ENCODE measurements around the gene GAS7. TPM values are rescaled to one million over a fixed set of nuclear protein-coding genes. Genes with fewer than 3 reads are reported as not detected.

Gene GAS7
- total RNA-seq, 5 donors from 2014 or later (not counting 1 experiment from before 2014, with no cell fraction given), result 0.93 to 10.5 (median 3.8) TPM

DNA sequence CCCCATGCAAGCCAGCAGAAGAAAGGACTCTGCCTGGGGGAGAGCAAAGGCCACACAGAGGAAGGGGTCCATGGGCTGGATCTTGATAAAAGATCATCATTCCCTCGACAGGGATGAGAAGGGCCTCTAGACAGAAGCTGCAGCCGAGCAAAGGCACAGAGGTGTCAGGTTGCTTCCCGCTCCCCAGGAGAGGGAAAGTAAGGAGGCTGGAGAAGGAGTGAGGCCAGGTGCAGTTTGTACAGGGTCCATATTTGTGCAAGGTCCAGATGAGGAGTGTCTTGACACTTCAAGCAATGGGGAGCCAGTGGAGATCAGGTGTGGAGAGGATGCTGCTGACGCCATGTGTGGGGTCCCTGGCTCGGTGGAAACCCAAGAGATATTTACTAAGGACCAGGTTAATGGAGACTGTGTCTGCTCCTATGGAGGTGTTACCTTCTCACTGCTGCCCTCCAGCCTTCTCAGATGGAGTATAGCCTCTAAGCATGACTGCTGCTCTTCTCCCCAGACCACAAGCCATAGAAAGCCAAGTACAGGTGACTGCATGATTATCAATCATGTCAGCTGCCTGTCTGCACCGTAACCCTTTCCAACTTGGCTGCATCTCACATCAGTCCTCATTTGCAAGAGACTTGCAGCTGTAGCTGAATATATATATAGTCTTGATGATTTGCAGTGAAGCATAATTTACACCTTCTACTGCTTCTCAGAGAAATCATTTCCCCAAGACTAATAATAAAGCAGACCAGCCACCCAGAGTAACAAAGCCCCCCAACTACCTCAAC is 21.1 kb downstream of the GAS7 start:
- Histone ChIP-seq H3K36me3 (ENCODE audit: control insufficient read depth in 2 of 2, extremely low read depth in 1 of 2, insufficient read depth in 1 of 2, low read length in 1 of 2) (no peaks in the 10 kb centered on the region), H3K4me1 (ENCODE audit: control insufficient read depth in 1 of 2, extremely low read depth in 1 of 2, insufficient read depth in 2 of 2, low read length in 2 of 2) (peaks cover 0 to 4% of the 10 kb centered on the region in 2 experiments), H3K4me3 (ENCODE audit: control insufficient read depth in 1 of 2, extremely low read depth in 1 of 2, low read length in 1 of 2) (no peak overlapping the region), H3K9me3 (no peaks in the 10 kb centered on the region), H3K27ac (ENCODE audit: low read length) (no peak overlapping the region), H3K27me3 (replicated peaks in 1 of 2; ENCODE audit: control insufficient read depth in 2 of 2, extremely low read depth in 1 of 2, insufficient read depth in 2 of 2, low read length in 1 of 2) (peaks cover 0 to 4% of the 10 kb centered on the region in 2 experiments)
- Mint-ChIP-seq H3K27ac (no peak overlapping the region), H3K27me3 (peaks cover 5 to 10% of the 10 kb centered on the region in 2 donors), H3K4me1 (peaks cover 2 to 12% (median 2%) of the 10 kb centered on the region in 3 donors), H3K36me3 (no peaks in the 10 kb centered on the region), H3K9me3 (peaks cover 1 to 3% (median 2%) of the 10 kb centered on the region in 3 donors), H3K4me3 (no peak overlapping the region)
- DNase-seq (no peak), ATAC-seq (replicated peaks in 1 of 4) (no peak)
- POLR2A ChIA-PET, result no interaction called here
- CTCF ChIA-PET, result no interaction called here
- 94% methylated on average over 3 of the region's 6 CpGs for WGBS (ENCODE audit: insufficient coverage)

DNA sequence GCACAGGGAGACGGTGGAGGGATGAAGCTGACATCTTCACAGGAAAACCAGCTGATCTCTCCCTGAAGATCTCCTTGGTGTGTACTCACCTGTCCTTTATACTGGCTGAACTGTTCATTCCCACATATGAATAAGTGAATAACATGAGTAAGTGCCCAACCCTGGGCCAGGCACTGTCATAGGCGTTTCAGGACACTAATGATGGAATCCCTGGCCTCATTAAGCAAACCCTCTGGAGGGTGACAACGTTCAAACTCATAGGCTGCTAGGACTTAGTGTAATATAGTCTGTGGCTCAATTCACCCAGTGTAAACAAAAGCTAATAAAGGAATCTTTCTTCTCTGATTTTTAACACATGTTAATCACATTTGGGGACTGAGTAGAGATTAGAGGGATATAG is 24.5 kb downstream of the GAS7 start:
- Mint-ChIP-seq H3K27ac (no peak overlapping the region), H3K4me1 (peaks cover 15 to 28% (median 16%) of the 10 kb centered on the region in 3 donors), H3K27me3 (peaks cover 18 to 28% of the 10 kb centered on the region in 2 donors), H3K36me3 (no peaks in the 10 kb centered on the region), H3K4me3 (no peak overlapping the region), H3K9me3 (peaks cover 3 to 4% (median 4%) of the 10 kb centered on the region in 3 donors)
- H3K4me1 ChIP-seq (ENCODE audit: control insufficient read depth in 1 of 2, extremely low read depth in 1 of 2, insufficient read depth in 2 of 2, low read length in 2 of 2), result peaks cover 9 to 15% of the 10 kb centered on the region in 2 experiments
- peaks cover 0 to 10% of the 10 kb centered on the region in 2 experiments for H3K27me3 ChIP-seq (replicated peaks in 1 of 2; ENCODE audit: control insufficient read depth in 2 of 2, extremely low read depth in 1 of 2, insufficient read depth in 2 of 2, low read length in 1 of 2)
- H3K27ac ChIP-seq (ENCODE audit: low read length), result no peak overlapping the region
- no peak overlapping the region for H3K4me3 ChIP-seq (ENCODE audit: control insufficient read depth in 1 of 2, extremely low read depth in 1 of 2, low read length in 1 of 2)
- WGBS (ENCODE audit: insufficient coverage), result 100% methylated on average over 2 of the region's 3 CpGs
- DNase-seq, result no peak
- no peak for ATAC-seq (replicated peaks in 1 of 4)
- CTCF ChIA-PET, result interaction anchor here in 1 of 2 donors (0.6 kb wide), 1 partner anchor 26 kb away, joined by 3 read pairs; no protein-coding TSS in a partner anchor
- POLR2A ChIA-PET, result no interaction called here
- no peaks in the 10 kb centered on the region for H3K36me3 ChIP-seq (ENCODE audit: control insufficient read depth in 2 of 2, extremely low read depth in 1 of 2, insufficient read depth in 1 of 2, low read length in 1 of 2)
- H3K9me3 ChIP-seq, result no peaks in the 10 kb centered on the region

DNA sequence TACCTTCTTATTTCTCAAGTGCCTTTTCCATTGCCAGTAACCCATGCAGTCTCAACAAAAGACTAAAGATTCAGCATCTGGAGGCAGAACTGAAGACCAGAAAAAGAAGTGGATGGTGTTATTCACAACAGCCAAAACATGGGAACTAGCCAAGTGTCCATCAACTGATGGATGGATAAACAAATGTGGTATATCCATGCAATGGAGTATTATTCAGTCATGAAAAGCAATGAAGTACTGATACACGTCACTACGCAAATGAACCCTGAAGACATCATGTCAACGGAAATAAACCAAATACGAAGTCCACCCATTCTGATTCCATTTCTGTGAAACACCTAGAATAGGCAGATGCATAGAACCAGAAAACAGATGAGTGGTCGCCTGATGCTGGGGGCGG is 25.6 kb downstream of the GAS7 start:
- WGBS (ENCODE audit: insufficient coverage), result 100% methylated on average over 2 of the region's 6 CpGs
- CTCF ChIA-PET, result no interaction called here
- no peak for DNase-seq
- H3K27me3 Mint-ChIP-seq, result peaks cover 18 to 28% of the 10 kb centered on the region in 2 donors
- Histone ChIP-seq H3K4me3 (ENCODE audit: control insufficient read depth in 1 of 2, extremely low read depth in 1 of 2, low read length in 1 of 2) (no peak overlapping the region), H3K9me3 (no peaks in the 10 kb centered on the region), H3K4me1 (ENCODE audit: control insufficient read depth in 1 of 2, extremely low read depth in 1 of 2, insufficient read depth in 2 of 2, low read length in 2 of 2) (peaks cover 9 to 12% of the 10 kb centered on the region in 2 experiments), H3K27ac (ENCODE audit: low read length) (no peak overlapping the region), H3K36me3 (ENCODE audit: control insufficient read depth in 2 of 2, extremely low read depth in 1 of 2, insufficient read depth in 1 of 2, low read length in 1 of 2) (no peaks in the 10 kb centered on the region), H3K27me3 (replicated peaks in 1 of 2; ENCODE audit: control insufficient read depth in 2 of 2, extremely low read depth in 1 of 2, insufficient read depth in 2 of 2, low read length in 1 of 2) (peaks cover 0 to 6% of the 10 kb centered on the region in 2 experiments)
- peaks cover 3 to 4% (median 4%) of the 10 kb centered on the region in 3 donors for H3K9me3 Mint-ChIP-seq
- H3K4me3 Mint-ChIP-seq, result no peak overlapping the region
- H3K36me3 Mint-ChIP-seq, result no peaks in the 10 kb centered on the region
- H3K27ac Mint-ChIP-seq, result no peak overlapping the region
- no peak for ATAC-seq (replicated peaks in 1 of 4)
- POLR2A ChIA-PET, result no interaction called here
- peaks cover 14 to 25% (median 15%) of the 10 kb centered on the region in 3 donors for H3K4me1 Mint-ChIP-seq

DNA sequence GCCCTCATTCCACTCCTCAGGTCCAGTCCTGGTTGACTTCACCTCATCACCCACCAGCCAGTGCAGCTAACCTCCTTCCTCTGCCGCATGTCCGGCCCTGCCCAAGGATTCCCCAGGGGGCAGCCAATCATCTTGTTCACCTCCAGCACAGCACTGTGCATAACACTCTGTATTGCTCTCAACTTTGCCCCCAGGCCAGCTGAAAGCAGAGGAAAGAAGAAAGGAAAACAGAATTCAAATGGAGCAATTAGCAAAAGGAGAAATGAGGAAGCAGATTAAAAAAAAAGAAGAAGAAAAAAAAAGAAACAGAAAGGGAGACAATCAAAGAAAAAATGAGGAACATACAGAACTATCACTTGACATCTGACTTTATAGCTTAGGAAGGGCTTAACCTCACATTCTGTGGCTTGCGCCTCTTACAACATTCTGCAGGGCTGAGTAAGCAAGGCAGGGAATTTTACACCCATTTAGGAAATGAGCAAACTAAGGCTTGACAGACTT is 26.1 kb downstream of the GAS7 start:
- peaks cover 3 to 4% (median 4%) of the 10 kb centered on the region in 3 donors for H3K9me3 Mint-ChIP-seq
- Histone ChIP-seq H3K27me3 (replicated peaks in 1 of 2; ENCODE audit: control insufficient read depth in 2 of 2, extremely low read depth in 1 of 2, insufficient read depth in 2 of 2, low read length in 1 of 2) (peaks cover 0 to 6% of the 10 kb centered on the region in 2 experiments), H3K9me3 (no peaks in the 10 kb centered on the region), H3K4me3 (ENCODE audit: control insufficient read depth in 1 of 2, extremely low read depth in 1 of 2, low read length in 1 of 2) (no peak overlapping the region), H3K27ac (ENCODE audit: low read length) (no peak overlapping the region), H3K4me1 (ENCODE audit: control insufficient read depth in 1 of 2, extremely low read depth in 1 of 2, insufficient read depth in 2 of 2, low read length in 2 of 2) (peaks cover 9 to 12% of the 10 kb centered on the region in 2 experiments), H3K36me3 (ENCODE audit: control insufficient read depth in 2 of 2, extremely low read depth in 1 of 2, insufficient read depth in 1 of 2, low read length in 1 of 2) (no peaks in the 10 kb centered on the region)
- ChIA-PET CTCF (interaction anchor here in 1 of 2 donors (0.6 kb wide), 1 partner anchor 206 kb away, joined by 8 read pairs; no protein-coding TSS in a partner anchor), POLR2A (no interaction called here)
- ATAC-seq (replicated peaks in 1 of 4), result no peak
- peaks cover 14 to 25% (median 15%) of the 10 kb centered on the region in 3 donors for H3K4me1 Mint-ChIP-seq
- no peaks in the 10 kb centered on the region for H3K36me3 Mint-ChIP-seq
- DNase-seq, result peak in 1 of 35 experiments; percentile 8
- peaks cover 18 to 28% of the 10 kb centered on the region in 2 donors for H3K27me3 Mint-ChIP-seq
- WGBS (ENCODE audit: insufficient coverage), result 83% methylated on average over 1 of the region's 3 CpGs
- H3K4me3 Mint-ChIP-seq, result no peak overlapping the region
- no peak overlapping the region for H3K27ac Mint-ChIP-seq

DNA sequence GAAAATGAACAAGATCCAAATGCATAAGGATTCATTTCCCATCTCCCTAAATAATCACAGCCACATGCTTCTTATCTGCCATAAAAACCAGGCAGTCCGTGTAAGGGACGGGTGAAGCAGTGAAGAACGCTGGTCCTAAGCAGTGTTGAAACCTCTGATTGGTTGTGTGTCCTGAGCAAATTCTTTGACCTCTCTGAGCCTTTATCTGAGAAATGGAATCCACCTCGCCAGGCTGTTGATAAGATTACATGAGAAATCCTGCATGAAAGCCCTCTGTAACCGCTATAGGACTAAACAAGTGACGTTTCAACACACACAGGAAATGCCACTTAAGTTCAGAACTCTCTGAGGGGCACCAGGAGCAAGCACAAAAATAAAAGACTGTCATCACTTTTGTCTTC is 26.8 kb downstream of the GAS7 start:
- Histone ChIP-seq H3K27me3 (replicated peaks in 1 of 2; ENCODE audit: control insufficient read depth in 2 of 2, extremely low read depth in 1 of 2, insufficient read depth in 2 of 2, low read length in 1 of 2) (peaks cover 0 to 6% of the 10 kb centered on the region in 2 experiments), H3K4me3 (ENCODE audit: control insufficient read depth in 1 of 2, extremely low read depth in 1 of 2, low read length in 1 of 2) (peak overlapping the region in 1 of 2 donors; percentile 10), H3K9me3 (no peaks in the 10 kb centered on the region), H3K27ac (ENCODE audit: low read length) (no peak overlapping the region), H3K4me1 (ENCODE audit: control insufficient read depth in 1 of 2, extremely low read depth in 1 of 2, insufficient read depth in 2 of 2, low read length in 2 of 2) (peaks cover 9 to 12% of the 10 kb centered on the region in 2 experiments), H3K36me3 (ENCODE audit: control insufficient read depth in 2 of 2, extremely low read depth in 1 of 2, insufficient read depth in 1 of 2, low read length in 1 of 2) (no peaks in the 10 kb centered on the region)
- DNase-seq (peak in 4 of 35 experiments; percentile 2 to 38 (median 10)), ATAC-seq (replicated peaks in 1 of 4) (peak in 1 of 4 experiments; percentile 60)
- no peak overlapping the region for H3K27ac Mint-ChIP-seq
- H3K36me3 Mint-ChIP-seq, result no peaks in the 10 kb centered on the region
- no peak overlapping the region for H3K4me3 Mint-ChIP-seq
- H3K9me3 Mint-ChIP-seq, result peaks cover 3 to 4% (median 4%) of the 10 kb centered on the region in 3 donors
- peaks cover 14 to 25% (median 15%) of the 10 kb centered on the region in 3 donors for H3K4me1 Mint-ChIP-seq
- CTCF ChIA-PET, result interaction anchor here in 1 of 2 donors (0.6 kb wide), 1 partner anchor 206 kb away, joined by 8 read pairs; no protein-coding TSS in a partner anchor
- H3K27me3 Mint-ChIP-seq, result peaks cover 18 to 28% of the 10 kb centered on the region in 2 donors
- POLR2A ChIA-PET, result no interaction called here
- 8% methylated on average over 4 of the region's 6 CpGs for whole genome bisulfite sequencing (ENCODE audit: insufficient coverage)

DNA sequence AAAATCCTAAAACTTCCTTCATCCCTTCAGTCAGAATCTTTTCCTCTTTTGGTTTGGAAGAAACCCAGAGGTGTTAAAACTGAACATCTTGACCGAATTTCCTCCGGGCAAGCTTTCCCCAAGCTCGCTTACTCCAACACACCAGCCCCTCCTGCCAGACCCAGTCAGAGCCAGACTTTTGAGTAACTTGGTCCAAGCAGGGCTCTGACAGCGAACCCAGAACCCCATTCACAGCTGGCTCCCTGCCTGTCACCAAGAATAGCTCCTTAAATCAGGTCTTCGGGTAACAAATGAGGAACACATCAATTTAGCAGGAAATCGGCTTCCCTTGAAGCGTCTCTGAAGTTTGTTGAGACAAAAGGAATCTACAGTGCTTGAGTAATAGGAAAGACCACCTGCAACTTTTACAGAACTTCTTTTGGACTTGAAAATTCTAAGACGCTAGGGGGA is 27.3 kb downstream of the GAS7 start:
- ATAC-seq (replicated peaks in 1 of 4) (no peak), DNase-seq (no peak)
- no peak overlapping the region for H3K27ac Mint-ChIP-seq
- no peaks in the 10 kb centered on the region for H3K36me3 ChIP-seq (ENCODE audit: control insufficient read depth in 2 of 2, extremely low read depth in 1 of 2, insufficient read depth in 1 of 2, low read length in 1 of 2)
- H3K4me3 ChIP-seq (ENCODE audit: control insufficient read depth in 1 of 2, extremely low read depth in 1 of 2, low read length in 1 of 2), result no peak overlapping the region
- no peaks in the 10 kb centered on the region for H3K36me3 Mint-ChIP-seq
- peaks cover 14 to 25% (median 15%) of the 10 kb centered on the region in 3 donors for H3K4me1 Mint-ChIP-seq
- no peaks in the 10 kb centered on the region for H3K9me3 ChIP-seq
- H3K27ac ChIP-seq (ENCODE audit: low read length), result no peak overlapping the region
- H3K4me3 Mint-ChIP-seq, result no peak overlapping the region
- peaks cover 18 to 28% of the 10 kb centered on the region in 2 donors for H3K27me3 Mint-ChIP-seq
- peaks cover 0 to 6% of the 10 kb centered on the region in 2 experiments for H3K27me3 ChIP-seq (replicated peaks in 1 of 2; ENCODE audit: control insufficient read depth in 2 of 2, extremely low read depth in 1 of 2, insufficient read depth in 2 of 2, low read length in 1 of 2)
- peaks cover 3 to 4% (median 4%) of the 10 kb centered on the region in 3 donors for H3K9me3 Mint-ChIP-seq
- peaks cover 9 to 12% of the 10 kb centered on the region in 2 experiments for H3K4me1 ChIP-seq (ENCODE audit: control insufficient read depth in 1 of 2, extremely low read depth in 1 of 2, insufficient read depth in 2 of 2, low read length in 2 of 2)
- ChIA-PET CTCF (no interaction called here), POLR2A (no interaction called here)
- 57% methylated on average over 4 of the region's 8 CpGs for WGBS (ENCODE audit: insufficient coverage)
